GM12865 (cell line): ENCODE measurements around the gene LRRC25.

Experiments used
- DNase-seq: peaks from one replicate; pipeline ENCODE4 v3.0.0; 2010; ENCODE audit warnings: low read depth
- H3K4me3 ChIP-seq: 2 replicates; pipeline ENCODE4 v1.5.1; 2011; ENCODE audit warnings: mild to moderate bottlenecking, low read depth, low read length, control low read depth
- TF ChIP-seq, protein P1 (sequence below): IDR thresholded peaks from 2 replicates; pipeline ENCODE4 v1.5.1; 2011; ENCODE audit warnings: low read length, control low read depth, low read depth, inconsistent platforms; ENCODE audit not compliant: insufficient read depth; ENCODE audit errors: missing control alignments

Gene LRRC25

DNA sequence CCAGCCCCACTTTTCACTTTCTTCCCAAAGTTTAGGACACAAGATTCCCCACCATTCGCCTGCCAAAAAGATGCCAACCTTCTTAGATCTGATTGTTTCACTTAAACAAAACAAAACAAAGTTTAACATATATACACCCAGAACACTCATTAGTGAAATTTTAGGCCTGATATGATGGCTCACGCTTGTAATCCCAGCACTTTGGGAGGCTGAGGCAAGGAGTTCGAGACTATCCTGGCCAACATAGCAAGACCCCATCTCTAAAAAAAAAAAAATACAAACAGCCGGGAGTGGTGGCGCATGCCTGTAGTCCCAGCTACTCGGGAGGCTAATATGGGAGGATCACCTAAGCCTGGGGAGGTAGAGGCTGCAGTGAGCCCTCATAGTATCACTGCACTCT lies 52.1 kb downstream of the LRRC25 start:
- TF ChIP-seq, protein P1, sequence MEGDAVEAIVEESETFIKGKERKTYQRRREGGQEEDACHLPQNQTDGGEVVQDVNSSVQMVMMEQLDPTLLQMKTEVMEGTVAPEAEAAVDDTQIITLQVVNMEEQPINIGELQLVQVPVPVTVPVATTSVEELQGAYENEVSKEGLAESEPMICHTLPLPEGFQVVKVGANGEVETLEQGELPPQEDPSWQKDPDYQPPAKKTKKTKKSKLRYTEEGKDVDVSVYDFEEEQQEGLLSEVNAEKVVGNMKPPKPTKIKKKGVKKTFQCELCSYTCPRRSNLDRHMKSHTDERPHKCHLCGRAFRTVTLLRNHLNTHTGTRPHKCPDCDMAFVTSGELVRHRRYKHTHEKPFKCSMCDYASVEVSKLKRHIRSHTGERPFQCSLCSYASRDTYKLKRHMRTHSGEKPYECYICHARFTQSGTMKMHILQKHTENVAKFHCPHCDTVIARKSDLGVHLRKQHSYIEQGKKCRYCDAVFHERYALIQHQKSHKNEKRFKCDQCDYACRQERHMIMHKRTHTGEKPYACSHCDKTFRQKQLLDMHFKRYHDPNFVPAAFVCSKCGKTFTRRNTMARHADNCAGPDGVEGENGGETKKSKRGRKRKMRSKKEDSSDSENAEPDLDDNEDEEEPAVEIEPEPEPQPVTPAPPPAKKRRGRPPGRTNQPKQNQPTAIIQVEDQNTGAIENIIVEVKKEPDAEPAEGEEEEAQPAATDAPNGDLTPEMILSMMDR = no peak
- no peak for DNase-seq
- H3K4me3 ChIP-seq = no peak overlapping the region

DNA sequence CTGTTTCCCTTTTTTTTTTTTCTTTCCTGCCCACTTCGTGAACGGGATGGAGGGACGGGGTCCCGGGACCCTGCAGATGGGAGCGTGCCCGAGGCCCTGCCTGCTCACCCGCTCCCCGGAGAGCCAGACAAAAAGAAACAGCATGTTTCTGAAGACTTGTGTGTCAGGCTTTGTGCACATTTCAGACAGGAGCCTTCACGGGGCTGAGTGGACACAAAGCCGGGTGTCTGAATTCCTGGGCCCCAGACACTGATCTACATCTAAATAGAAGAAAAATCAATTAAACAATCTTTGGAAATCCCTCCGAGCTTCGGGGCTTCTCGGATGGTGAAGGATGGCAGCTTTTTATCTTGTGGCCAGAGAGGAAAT lies 52.9 kb downstream of the LRRC25 start:
- TF ChIP-seq, protein P1 = no peak
- no peak overlapping the region for H3K4me3 ChIP-seq
- DNase-seq = no peak

DNA sequence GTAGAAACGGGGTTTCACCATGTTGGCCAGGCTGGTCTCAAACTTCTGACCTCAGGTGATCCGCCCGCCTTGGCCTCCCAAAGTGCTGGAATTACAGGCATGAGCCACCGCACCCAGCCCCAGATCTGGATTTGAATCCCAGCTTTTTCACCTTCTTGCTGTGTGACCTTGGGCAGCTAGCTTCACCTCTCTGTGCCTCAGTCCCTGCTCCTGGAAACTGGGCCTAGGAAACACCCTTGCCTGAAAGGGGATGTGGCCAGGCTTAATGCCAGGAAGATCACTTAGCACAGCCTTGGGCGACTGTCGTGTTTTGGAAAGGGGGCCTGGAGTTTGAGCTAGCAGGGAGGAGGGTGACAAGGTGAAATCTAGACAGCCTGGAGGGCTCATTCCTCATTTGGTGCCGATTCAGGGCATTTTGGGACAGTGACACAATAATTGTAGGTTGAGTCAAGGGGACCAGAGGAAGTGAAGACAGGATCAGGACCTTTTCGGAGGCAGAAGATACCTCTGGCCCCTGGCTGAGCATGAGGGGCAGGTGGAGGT lies 55.3 kb downstream of the LRRC25 start:
- no peak overlapping the region for H3K4me3 ChIP-seq
- no peak for DNase-seq
- TF ChIP-seq, protein P1 = no peak
